Endothelial cell of umbilical vein (primary cell): ENCODE measurements around the gene INPP5K. TPM values are rescaled to one million over a fixed set of nuclear protein-coding genes. Genes with fewer than 3 reads are reported as not detected.

ENCODE experiments used
- BruUV-seq: library from RNA; stranded (reverse); fragments of 400-500 nt; replicated peaks from 2 replicates; lab custom pipeline; 2021; lab: Mats Ljungman, UMichigan
- CTCF ChIA-PET: fragments of 300-600, 350-600 bp; sonication (Branson Sonifier 250); formaldehyde crosslinking; loops from one replicate; lab custom pipeline; 2021; ENCODE audit warnings: antibody characterized with exemption, inconsistent platforms; lab: Charles Lee
- POLR2A ChIA-PET: fragments of 300-600, 350-600 bp; sonication (Branson Sonifier 250); formaldehyde crosslinking; loops from one replicate; lab custom pipeline; 2021; ENCODE audit warnings: antibody characterized with exemption, inconsistent platforms; lab: Charles Lee
- DNase-seq: peaks from one replicate; pipeline ENCODE4 v3.0.0-alpha.2; 2011; ENCODE audit warnings: low read depth, low spot score
- FAIRE-seq: peaks from 2 replicates; lab custom pipeline; 2011; peaks lifted over from hg19 to GRCh38; lab: Jason Lieb, UNC
- H2AFZ ChIP-seq: 2 replicates; pipeline ENCODE4 v1.6.0; 2012; ENCODE audit warnings: low read depth, low read length, control low read depth, inconsistent platforms
- H3K27ac ChIP-seq: 2 replicates; pipeline ENCODE4 v1.5.1; 2011; ENCODE audit warnings: low read depth, mild to moderate bottlenecking, control low read depth, low read length, moderate library complexity; ENCODE audit not compliant: insufficient read depth
- H3K27me3 ChIP-seq, 2 experiments: 2 replicates each; pipeline versions ENCODE4 v1.6.0 to v1.6.1; 2011; ENCODE audit warnings: low read length in 2 of 2, mixed read lengths in 1 of 2; ENCODE audit not compliant: control insufficient read depth in 2 of 2, insufficient read depth in 2 of 2
- H3K36me3 ChIP-seq, 2 experiments: 2 replicates in 1 of 2; 3 replicates in 1 of 2; pipeline ENCODE4 v1.5.1; 2011; ENCODE audit warnings: low read length in 2 of 2, mild to moderate bottlenecking in 1 of 2, moderate library complexity in 1 of 2; ENCODE audit not compliant: control insufficient read depth in 2 of 2, insufficient read depth in 2 of 2; ENCODE audit errors: extremely low read depth in 1 of 2
- H3K4me1 ChIP-seq: 3 replicates; pipeline ENCODE4 v1.5.1; 2011; ENCODE audit warnings: mild to moderate bottlenecking, low read length; ENCODE audit not compliant: control insufficient read depth, insufficient read depth; ENCODE audit errors: extremely low read depth
- H3K4me2 ChIP-seq: 2 replicates; pipeline ENCODE4 v1.6.1; 2011; ENCODE audit warnings: low read length, control low read depth, mixed read lengths; ENCODE audit not compliant: insufficient read depth
- H3K4me3 ChIP-seq, 3 experiments: fragments of 200-600 bp in 1 of 3; sonication (generic), shearing (Covaris generic) in 1 of 3; replicated peaks in 1 of 3; 2 replicates each; pipeline ENCODE4 v1.5.1; 2011 to 2016; ENCODE audit warnings: control low read depth in 3 of 3, low read length in 3 of 3, mild to moderate bottlenecking in 2 of 3, inconsistent platforms in 1 of 3, low read depth in 1 of 3, moderate library complexity in 1 of 3; ENCODE audit not compliant: insufficient read depth in 1 of 3
- H3K79me2 ChIP-seq: 2 replicates; pipeline ENCODE4 v1.6.0; 2012; ENCODE audit warnings: low read length, inconsistent platforms; ENCODE audit not compliant: control insufficient read depth, insufficient read depth
- H3K9ac ChIP-seq: replicated peaks from 2 replicates; pipeline ENCODE3; 2011; ENCODE audit warnings: low read length, control low read depth; ENCODE audit not compliant: insufficient read depth; ENCODE audit errors: extremely low read depth
- H3K9me1 ChIP-seq: replicated peaks from 3 replicates; pipeline ENCODE4 v1.6.0; 2011; ENCODE audit warnings: mild to moderate bottlenecking, low read length; ENCODE audit not compliant: control insufficient read depth, insufficient read depth; ENCODE audit errors: extremely low read depth
- H3K9me3 ChIP-seq: replicated peaks from 2 replicates; pipeline ENCODE4 v1.5.1; 2012; ENCODE audit warnings: low read length, inconsistent platforms; ENCODE audit not compliant: control insufficient read depth, insufficient read depth
- H4K20me1 ChIP-seq: replicated peaks from 2 replicates; pipeline ENCODE3; 2011; ENCODE audit warnings: mild to moderate bottlenecking, low read length; ENCODE audit not compliant: control insufficient read depth, insufficient read depth; ENCODE audit errors: extremely low read depth
- CTCF ChIP-seq, 2 donors: IDR thresholded peaks; 1 replicate in 1 of 2; 2 replicates in 1 of 2; pipeline ENCODE4 v1.5.1; 2011; ENCODE audit warnings: low read length in 2 of 2, mild to moderate bottlenecking in 2 of 2, moderate library complexity in 2 of 2, control low read depth in 1 of 2, inconsistent platforms in 1 of 2, low read depth in 1 of 2; ENCODE audit not compliant: insufficient read depth in 1 of 2; ENCODE audit errors: extremely low read depth in 1 of 2
- EZH2 ChIP-seq: IDR thresholded peaks from 2 replicates; pipeline ENCODE4 v1.6.1; 2012; ENCODE audit warnings: borderline replicate concordance, low read depth, mild to moderate bottlenecking, moderate library complexity, low read length, inconsistent platforms; ENCODE audit not compliant: severe bottlenecking
- FOS ChIP-seq: IDR thresholded peaks from 2 replicates; pipeline ENCODE4 v1.6.1; 2011; ENCODE audit warnings: mild to moderate bottlenecking, low read length, moderate library complexity, borderline replicate concordance; ENCODE audit not compliant: insufficient read depth
- GATA2 ChIP-seq: IDR thresholded peaks from 2 replicates; pipeline ENCODE4 v1.7.0; 2011; ENCODE audit warnings: low read depth, mild to moderate bottlenecking, moderate library complexity, mixed read lengths, low read length; ENCODE audit not compliant: insufficient read length, insufficient read depth
- JUN ChIP-seq: IDR thresholded peaks from 2 replicates; pipeline ENCODE4 v1.6.1; 2011; ENCODE audit warnings: borderline replicate concordance, low read depth; ENCODE audit not compliant: insufficient read length, insufficient read depth
- MYC ChIP-seq: IDR thresholded peaks from one replicate; pipeline ENCODE4 v1.6.1; 2011; ENCODE audit warnings: mild to moderate bottlenecking, low read depth, low read length
- POLR2A ChIP-seq: IDR thresholded peaks from 2 replicates; pipeline ENCODE4 v1.6.1; 2012; ENCODE audit warnings: low read depth, mild to moderate bottlenecking, control low read depth, low read length
- POLR2AphosphoS5 ChIP-seq: IDR thresholded peaks from 2 replicates; pipeline ENCODE4 v1.6.1; 2012; ENCODE audit warnings: low read depth, mild to moderate bottlenecking, control low read depth, low read length, moderate library complexity; ENCODE audit not compliant: insufficient read depth
- dilution Hi-C: fragments of 300-500 bp; cut with MboI; formaldehyde crosslinking; loops from one replicate; pipeline ENCODE4 v1.15.0; 2019; ENCODE audit warnings: low sequenced_read_pairs; ENCODE audit not compliant: extremely low pct_ligation_motif_present
- intact Hi-C: fragments of 100-400 bp; cut with micrococcal nuclease; formaldehyde crosslinking; loops from one replicate; pipeline ENCODE4 v1.10.0; 2022
- polyA plus RNA-seq, 4 experiments: library from polyadenylated mRNA; depleted of rRNA in 3 of 4; stranded (reverse) in 3 of 4; unstranded in 1 of 4; fragments of >200 nt; gene quantifications; 2 replicates each; pipeline versions ENCODE4 v1.2.1 to v1.2.3, GENCODE V29; 2011 to 2012; ENCODE audit warnings: missing spikeins in 1 of 4
- total RNA-seq: library from RNA; stranded (reverse); gene quantifications from 2 replicates; pipeline ENCODE4 v1.2.3, GENCODE V29; 2021
- TF ChIP-seq, protein P1 (sequence below): IDR thresholded peaks from 2 replicates; pipeline ENCODE4 v1.6.1; 2011; ENCODE audit not compliant: insufficient read depth, insufficient read length

The INPP5K gene
- total and polyA plus RNA-seq, 2 donors (not counting 3 experiments of a cell fraction or from before 2014, with no cell fraction given), result 44.2 to 54.1 TPM

DNA sequence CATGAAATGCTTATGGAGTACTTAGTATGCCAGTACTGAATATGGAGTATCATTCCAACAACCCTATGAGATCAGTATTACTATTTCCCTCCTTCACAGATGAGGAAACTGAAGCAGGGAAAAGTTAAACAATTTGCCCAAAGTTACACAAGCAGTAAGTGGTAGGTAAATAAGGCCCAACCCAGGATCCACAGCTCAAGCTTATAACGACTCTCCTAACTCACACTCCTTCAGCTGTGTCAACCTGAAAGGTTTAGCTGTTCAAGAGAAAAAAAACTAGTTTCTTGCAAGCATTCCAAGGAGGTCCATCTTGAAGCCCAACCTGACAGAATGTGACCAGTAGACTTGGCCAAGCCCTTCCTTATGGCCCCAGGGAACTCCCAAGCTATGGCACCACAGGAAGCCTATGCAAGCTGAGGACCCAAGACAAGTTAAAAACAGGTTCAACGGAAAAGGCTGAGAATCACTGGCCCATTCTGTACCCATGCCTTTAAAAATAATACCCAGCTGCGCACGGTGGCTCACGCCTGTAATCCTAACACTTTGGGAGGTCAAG is 66.9 kb downstream of the INPP5K start:
- Histone ChIP-seq H3K9me1 (no peaks in the 10 kb centered on the region), H3K27me3 (no peaks in the 10 kb centered on the region), H3K79me2 (peaks cover 95% of the 10 kb centered on the region), H3K9me3 (no peaks in the 10 kb centered on the region), H3K4me2 (no peak overlapping the region), H4K20me1 (peaks cover 7% of the 10 kb centered on the region), H3K36me3 (peaks cover 0 to 2% of the 10 kb centered on the region in 2 experiments), H3K27ac (no peak overlapping the region), H2AFZ (no peak overlapping the region), H3K4me3 (no peak overlapping the region), H3K9ac (no peak overlapping the region), H3K4me1 (peaks cover 18% of the 10 kb centered on the region)
- no peak for TF ChIP-seq MYC
- TF ChIP-seq GATA2, result no peak
- no peak for TF ChIP-seq CTCF (IDR thresholded peaks at IDR 0.05; ENCODE audit: extremely low read depth in 1 of 2, insufficient read depth in 1 of 2, low read depth in 1 of 2, low read length in 2 of 2)
- no peak for TF ChIP-seq EZH2
- no peak for TF ChIP-seq POLR2A
- TF ChIP-seq FOS, result no peak
- TF ChIP-seq, protein P1, sequence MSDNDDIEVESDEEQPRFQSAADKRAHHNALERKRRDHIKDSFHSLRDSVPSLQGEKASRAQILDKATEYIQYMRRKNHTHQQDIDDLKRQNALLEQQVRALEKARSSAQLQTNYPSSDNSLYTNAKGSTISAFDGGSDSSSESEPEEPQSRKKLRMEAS, result no peak
- no peak for TF ChIP-seq JUN
- no peak for TF ChIP-seq POLR2AphosphoS5
- intact Hi-C loops (no loop called here), dilution Hi-C loops (no loop called here)
- POLR2A ChIA-PET, result no interaction called here
- FAIRE-seq (no peak), DNase-seq (no peak)
- no TSS peak for BruUV-seq
- CTCF ChIA-PET, result interaction anchor here (2.0 kb wide), 1 partner anchor 84 kb away, joined by 10 read pairs; no protein-coding TSS in a partner anchor
